Measurements from ENCODE around the gene CARMIL1. TPM values are rescaled to one million over a fixed set of nuclear protein-coding genes. Genes with fewer than 3 reads are reported as not detected.

CARMIL1 gene
- total RNA-seq, 1 donor from 2014 or later, result 19.1 TPM

DNA sequence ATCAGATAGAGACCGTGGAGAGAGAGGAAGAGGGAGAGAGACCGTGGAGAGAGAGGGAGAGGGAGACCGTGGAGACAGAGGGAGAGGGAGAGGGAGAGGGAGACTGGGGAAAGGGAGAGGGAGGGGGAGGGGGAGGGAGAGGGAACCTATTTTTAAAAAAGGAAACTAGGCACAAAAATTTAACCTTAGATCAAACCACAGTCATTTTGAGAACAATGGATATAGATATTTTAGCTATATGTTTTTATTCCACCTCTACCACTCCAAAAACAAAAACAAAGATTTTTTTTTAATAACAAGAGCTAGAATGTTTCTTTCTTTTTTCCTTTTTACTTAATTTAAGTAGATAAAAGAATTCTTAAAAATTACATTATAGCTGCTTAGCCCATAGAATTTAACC is 307.8 kb downstream of the CARMIL1 start:
- Mint-ChIP-seq H3K36me3 (ENCODE audit: low read depth, unreplicated experiment) (peaks cover 11% of the 10 kb centered on the region), H3K27ac (ENCODE audit: unreplicated experiment) (no peak overlapping the region)
- no peak for FAIRE-seq

GRCh38 chr6:25590986-25591385 is 311.8 kb downstream of the CARMIL1 start:
- Histone ChIP-seq H4K20me1 (ENCODE audit: insufficient read depth, low read length) (no peaks in the 10 kb centered on the region), H3K79me2 (ENCODE audit: insufficient read depth, low read length) (no peaks in the 10 kb centered on the region), H2AFZ (ENCODE audit: low read depth, low read length) (no peak overlapping the region), H3K9me3 (ENCODE audit: insufficient read depth, low read depth, low read length) (no peaks in the 10 kb centered on the region), H3K4me3 (ENCODE audit: insufficient read depth, low read depth, low read length) (no peak overlapping the region), H3K4me2 (ENCODE audit: low read length) (no peak overlapping the region), H3K36me3 (ENCODE audit: insufficient read depth, low read length) (no peaks in the 10 kb centered on the region), H3K27ac (ENCODE audit: low read depth, low read length) (no peak overlapping the region), H3K4me1 (ENCODE audit: insufficient read depth, low read length) (no peaks in the 10 kb centered on the region), H3K27me3 (ENCODE audit: insufficient read depth, low read length) (no peaks in the 10 kb centered on the region), H3K9ac (ENCODE audit: low read length) (no peak overlapping the region)
- H3K27me3 Mint-ChIP-seq (ENCODE audit: low read depth, unreplicated experiment), result no peaks in the 10 kb centered on the region
- FAIRE-seq (no peak), DNase-seq (ENCODE audit: low read depth) (no peak)
- H3K4me1 Mint-ChIP-seq (ENCODE audit: low read depth, unreplicated experiment), result no peaks in the 10 kb centered on the region
- TF ChIP-seq, protein P1, sequence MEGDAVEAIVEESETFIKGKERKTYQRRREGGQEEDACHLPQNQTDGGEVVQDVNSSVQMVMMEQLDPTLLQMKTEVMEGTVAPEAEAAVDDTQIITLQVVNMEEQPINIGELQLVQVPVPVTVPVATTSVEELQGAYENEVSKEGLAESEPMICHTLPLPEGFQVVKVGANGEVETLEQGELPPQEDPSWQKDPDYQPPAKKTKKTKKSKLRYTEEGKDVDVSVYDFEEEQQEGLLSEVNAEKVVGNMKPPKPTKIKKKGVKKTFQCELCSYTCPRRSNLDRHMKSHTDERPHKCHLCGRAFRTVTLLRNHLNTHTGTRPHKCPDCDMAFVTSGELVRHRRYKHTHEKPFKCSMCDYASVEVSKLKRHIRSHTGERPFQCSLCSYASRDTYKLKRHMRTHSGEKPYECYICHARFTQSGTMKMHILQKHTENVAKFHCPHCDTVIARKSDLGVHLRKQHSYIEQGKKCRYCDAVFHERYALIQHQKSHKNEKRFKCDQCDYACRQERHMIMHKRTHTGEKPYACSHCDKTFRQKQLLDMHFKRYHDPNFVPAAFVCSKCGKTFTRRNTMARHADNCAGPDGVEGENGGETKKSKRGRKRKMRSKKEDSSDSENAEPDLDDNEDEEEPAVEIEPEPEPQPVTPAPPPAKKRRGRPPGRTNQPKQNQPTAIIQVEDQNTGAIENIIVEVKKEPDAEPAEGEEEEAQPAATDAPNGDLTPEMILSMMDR (IDR thresholded peaks at IDR 0.05; ENCODE audit: insufficient read depth, low read depth, low read length), result no peak
- no peak for TF ChIP-seq EZH2 (IDR thresholded peaks at IDR 0.05; ENCODE audit: insufficient read depth, low read length)
- no peak overlapping the region for H3K27ac Mint-ChIP-seq (ENCODE audit: unreplicated experiment)
- H3K9me3 Mint-ChIP-seq (ENCODE audit: unreplicated experiment), result no peaks in the 10 kb centered on the region
- peaks cover 8% of the 10 kb centered on the region for H3K36me3 Mint-ChIP-seq (ENCODE audit: low read depth, unreplicated experiment)
- H3K4me3 Mint-ChIP-seq (ENCODE audit: unreplicated experiment), result no peak overlapping the region

More for the DNA sequence above, 307.8 kb downstream of the CARMIL1 start:
- Mint-ChIP-seq H3K27me3 (ENCODE audit: low read depth, unreplicated experiment) (no peaks in the 10 kb centered on the region), H3K4me1 (ENCODE audit: low read depth, unreplicated experiment) (peaks cover 12% of the 10 kb centered on the region), H3K4me3 (ENCODE audit: unreplicated experiment) (no peak overlapping the region), H3K9me3 (ENCODE audit: unreplicated experiment) (no peaks in the 10 kb centered on the region)
- H3K36me3 ChIP-seq (ENCODE audit: insufficient read depth, low read length), result no peaks in the 10 kb centered on the region
- no peaks in the 10 kb centered on the region for H3K27me3 ChIP-seq (ENCODE audit: insufficient read depth, low read length)
- H3K4me3 ChIP-seq (ENCODE audit: insufficient read depth, low read depth, low read length), result no peak overlapping the region
- H3K9me3 ChIP-seq (ENCODE audit: insufficient read depth, low read depth, low read length), result no peaks in the 10 kb centered on the region
- H4K20me1 ChIP-seq (ENCODE audit: insufficient read depth, low read length), result no peaks in the 10 kb centered on the region
- TF ChIP-seq EZH2 (IDR thresholded peaks at IDR 0.05; ENCODE audit: insufficient read depth, low read length), result no peak
- TF ChIP-seq, protein P1 (IDR thresholded peaks at IDR 0.05; ENCODE audit: insufficient read depth, low read depth, low read length), result no peak
- H3K27ac ChIP-seq (ENCODE audit: low read depth, low read length), result no peak overlapping the region
- no peaks in the 10 kb centered on the region for H3K4me1 ChIP-seq (ENCODE audit: insufficient read depth, low read length)
- no peaks in the 10 kb centered on the region for H3K79me2 ChIP-seq (ENCODE audit: insufficient read depth, low read length)
- no peak overlapping the region for H2AFZ ChIP-seq (ENCODE audit: low read depth, low read length)
- H3K9ac ChIP-seq (ENCODE audit: low read length), result no peak overlapping the region
- H3K4me2 ChIP-seq (ENCODE audit: low read length), result no peak overlapping the region
- no peak for DNase-seq (ENCODE audit: low read depth)

DNA sequence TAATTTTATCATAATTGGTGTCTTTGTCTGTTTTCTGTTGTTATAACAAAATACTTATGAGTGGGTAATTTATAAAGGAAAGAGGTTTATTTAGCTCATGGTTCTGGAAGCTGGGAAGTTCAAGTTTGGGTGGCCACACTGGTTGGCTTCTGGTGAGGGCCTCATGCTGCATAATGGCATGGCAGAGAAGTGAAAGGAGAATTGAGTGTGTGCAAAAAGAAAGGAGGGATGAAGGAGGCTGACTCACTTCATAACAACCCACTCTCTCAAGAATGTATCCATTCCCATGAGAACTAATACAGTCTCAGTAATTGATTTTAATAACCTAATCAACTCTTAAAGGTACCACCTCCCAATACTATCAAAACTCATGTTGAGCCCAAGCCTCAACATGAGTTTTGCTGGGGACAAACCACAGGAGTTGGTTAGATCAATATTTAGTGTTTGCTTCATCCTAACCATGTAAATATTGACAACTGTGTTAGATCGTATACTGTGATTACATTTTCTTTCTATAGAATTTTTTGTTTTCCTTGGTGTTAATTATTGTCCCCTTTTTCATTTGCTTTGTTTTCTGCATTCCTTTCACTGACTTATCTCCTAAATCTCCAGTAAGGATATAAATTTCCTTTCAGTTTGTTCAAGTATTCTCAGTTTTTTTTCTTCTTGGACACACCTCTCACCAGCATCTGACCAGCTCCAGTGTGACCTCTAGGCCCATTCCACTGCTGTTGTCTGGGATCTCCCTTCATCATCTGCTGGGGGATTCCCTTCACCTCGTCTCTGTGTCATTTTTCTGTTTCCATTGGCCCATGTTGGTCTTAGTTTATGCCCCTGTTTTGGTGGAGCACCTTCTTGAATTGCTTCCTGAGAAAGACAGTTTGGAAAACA is 318.0 kb downstream of the CARMIL1 start:
- Mint-ChIP-seq H3K4me3 (ENCODE audit: unreplicated experiment) (no peak overlapping the region), H3K9me3 (ENCODE audit: unreplicated experiment) (no peaks in the 10 kb centered on the region), H3K27me3 (ENCODE audit: low read depth, unreplicated experiment) (no peaks in the 10 kb centered on the region), H3K27ac (ENCODE audit: unreplicated experiment) (no peak overlapping the region), H3K36me3 (ENCODE audit: low read depth, unreplicated experiment) (peaks cover 8% of the 10 kb centered on the region), H3K4me1 (ENCODE audit: low read depth, unreplicated experiment) (peaks cover 10% of the 10 kb centered on the region)
- H3K9ac ChIP-seq (ENCODE audit: low read length), result no peak overlapping the region
- no peak for DNase-seq (ENCODE audit: low read depth)
- FAIRE-seq, result no peak
- H2AFZ ChIP-seq (ENCODE audit: low read depth, low read length), result no peak overlapping the region
- H3K9me3 ChIP-seq (ENCODE audit: insufficient read depth, low read depth, low read length), result no peaks in the 10 kb centered on the region
- no peaks in the 10 kb centered on the region for H3K79me2 ChIP-seq (ENCODE audit: insufficient read depth, low read length)
- H3K4me2 ChIP-seq (ENCODE audit: low read length), result no peak overlapping the region
- no peak overlapping the region for H3K27ac ChIP-seq (ENCODE audit: low read depth, low read length)
- H3K36me3 ChIP-seq (ENCODE audit: insufficient read depth, low read length), result no peaks in the 10 kb centered on the region
- no peak overlapping the region for H3K4me3 ChIP-seq (ENCODE audit: insufficient read depth, low read depth, low read length)
- no peaks in the 10 kb centered on the region for H4K20me1 ChIP-seq (ENCODE audit: insufficient read depth, low read length)
- TF ChIP-seq EZH2 (IDR thresholded peaks at IDR 0.05; ENCODE audit: insufficient read depth, low read length), result no peak
- TF ChIP-seq, protein P1 (IDR thresholded peaks at IDR 0.05; ENCODE audit: insufficient read depth, low read depth, low read length), result no peak
- no peaks in the 10 kb centered on the region for H3K27me3 ChIP-seq (ENCODE audit: insufficient read depth, low read length)
- no peaks in the 10 kb centered on the region for H3K4me1 ChIP-seq (ENCODE audit: insufficient read depth, low read length)

Data from astrocyte (in vitro differentiated cells and primary cell).